Measurements from ENCODE around the gene CDAN1.
"Not testable (repeated sequence)": the region's sequence is repeated elsewhere in the genome, so short reads cannot be mapped to it uniquely, and the experiment has no call there.

Gene CDAN1

DNA sequence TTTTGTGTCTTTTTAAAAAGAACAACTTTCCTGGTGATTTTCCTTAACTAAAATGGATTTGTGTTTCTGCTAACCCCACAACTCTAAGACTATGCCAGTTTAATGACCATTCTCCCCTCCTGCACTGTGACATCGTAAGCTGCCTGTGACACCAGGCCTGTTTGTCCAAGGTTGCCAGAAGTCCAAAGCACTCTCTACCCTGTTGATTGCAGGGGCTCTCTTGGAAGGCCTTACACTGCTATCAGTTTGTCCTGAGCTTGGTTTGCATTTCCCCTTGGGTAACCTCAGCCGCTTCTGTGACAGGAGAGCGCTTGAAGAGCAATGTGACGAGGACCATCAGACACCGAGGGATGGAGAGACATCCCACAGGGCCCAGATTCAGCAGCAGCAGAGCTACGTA lies 55.8 kb downstream of the CDAN1 start:
- Histone ChIP-seq H3K9me3 (ENCODE audit: severe bottlenecking) (no peaks in the 10 kb centered on the region), H3K27ac (no peak overlapping the region), H3K4me3 (ENCODE audit: low read depth, low read length) (no peak overlapping the region), H3K27me3 (ENCODE audit: insufficient read depth, low read depth, severe bottlenecking) (no peaks in the 10 kb centered on the region), H3K36me3 (peaks cover 71% of the 10 kb centered on the region)
- DNase-seq, result peak; percentile 11
- TF ChIP-seq CTCF (IDR thresholded peaks at IDR 0.05; ENCODE audit: low read depth, low read length), result no peak

- not testable (repeated sequence) for H3K9me3 ChIP-seq (ENCODE audit: severe bottlenecking); H3K4me3 ChIP-seq (ENCODE audit: low read depth, low read length); H3K27me3 ChIP-seq (ENCODE audit: insufficient read depth, low read depth, severe bottlenecking); H3K27ac ChIP-seq; DNase-seq
- H3K36me3 ChIP-seq, result peaks cover 71% of the 10 kb centered on the region
Measured at GRCh38 chr15:42680142-42680482, 56.8 kb downstream of the CDAN1 start.

GRCh38 chr15:42679285-42680141 lies 57.4 kb downstream of the CDAN1 start:
- no peak overlapping the region for H3K4me3 ChIP-seq (ENCODE audit: low read depth, low read length)
- no peak for DNase-seq
- TF ChIP-seq CTCF (IDR thresholded peaks at IDR 0.05; ENCODE audit: low read depth, low read length), result no peak
- H3K36me3 ChIP-seq, result peaks cover 71% of the 10 kb centered on the region
- no peaks in the 10 kb centered on the region for H3K9me3 ChIP-seq (ENCODE audit: severe bottlenecking)
- H3K27ac ChIP-seq, result no peak overlapping the region
- no peaks in the 10 kb centered on the region for H3K27me3 ChIP-seq (ENCODE audit: insufficient read depth, low read depth, severe bottlenecking)

- Histone ChIP-seq H3K9me3 (ENCODE audit: severe bottlenecking) (no peaks in the 10 kb centered on the region), H3K27ac (no peak overlapping the region), H3K27me3 (ENCODE audit: insufficient read depth, low read depth, severe bottlenecking) (no peaks in the 10 kb centered on the region), H3K4me3 (ENCODE audit: low read depth, low read length) (no peak overlapping the region), H3K36me3 (peaks cover 47% of the 10 kb centered on the region)
- no peak for TF ChIP-seq CTCF (IDR thresholded peaks at IDR 0.05; ENCODE audit: low read depth, low read length)
- no peak for DNase-seq
Measured at GRCh38 chr15:42675021-42675420, 61.9 kb downstream of the CDAN1 start.

- DNase-seq, result no peak
- no peak for TF ChIP-seq CTCF (IDR thresholded peaks at IDR 0.05; ENCODE audit: low read depth, low read length)
- no peak overlapping the region for H3K27ac ChIP-seq
- no peak overlapping the region for H3K4me3 ChIP-seq (ENCODE audit: low read depth, low read length)
- no peaks in the 10 kb centered on the region for H3K27me3 ChIP-seq (ENCODE audit: insufficient read depth, low read depth, severe bottlenecking)
- H3K9me3 ChIP-seq (ENCODE audit: severe bottlenecking), result no peaks in the 10 kb centered on the region
- peaks cover 47% of the 10 kb centered on the region for H3K36me3 ChIP-seq
Measured at GRCh38 chr15:42674472-42674871, 62.5 kb downstream of the CDAN1 start.

Measured in WERI-Rb-1 (cell line).